K562 (cell line): Measurements from ENCODE around the gene PIK3CB. TPM values are rescaled to one million over a fixed set of nuclear protein-coding genes. Genes with fewer than 3 reads are reported as not detected.
A peak's percentile ranks its signal among the peaks of the same experiment; 100 is the strongest.

ENCODE experiments used
- ATAC-seq: fragments of 200-7000 bp; cut with Tn5 transposase; 3 replicates; pipeline ENCODE4 v1.9.1; 2020; ENCODE audit warnings: moderate library complexity
- BruUV-seq: library from RNA; stranded (reverse); fragments of 400-500 nt; replicated peaks from 2 replicates; lab custom pipeline; 2021; lab: Mats Ljungman, UMichigan
- CTCF ChIA-PET: fragments of 300-600 bp; formaldehyde crosslinking; extraction: SDS; loops from one replicate; lab custom pipeline; 2021; ENCODE audit warnings: low intra/inter-chr PET ratio; lab: Yijun Ruan, JAX
- POLR2A ChIA-PET: fragments of 300-600, 350-650 bp; sonication (Branson Sonifier 250); formaldehyde crosslinking; extraction: SDS; loops from one replicate; lab custom pipeline; 2021; ENCODE audit warnings: antibody characterized with exemption, inconsistent platforms; lab: Yijun Ruan, JAX
- DNase-seq, 4 experiments: peaks; one replicate each; pipeline versions ENCODE4 v3.0.0 to v3.0.0-alpha.2; 2011 to 2018; ENCODE audit warnings: low spot score in 3 of 4, mixed read lengths in 3 of 4; ENCODE audit errors: extremely low read depth in 1 of 4
- FAIRE-seq: peaks from 2 replicates; lab custom pipeline; 2011; peaks lifted over from hg19 to GRCh38; lab: Jason Lieb, UNC
- H2AFZ ChIP-seq: 2 replicates; pipeline ENCODE4 v1.6.0; 2011; ENCODE audit warnings: low read depth, low read length, control low read depth, inconsistent platforms
- H3K27ac ChIP-seq: fragments of 200-600 bp; 3 replicates; pipeline ENCODE4 v1.8.0; 2011; ENCODE audit warnings: low read depth, mild to moderate bottlenecking, control low read depth, inconsistent platforms, low read length, moderate library complexity, mixed read lengths; ENCODE audit errors: extremely low read depth
- H3K27me3 ChIP-seq, 2 experiments: fragments of 300-600 bp in 1 of 2; 2 replicates in 1 of 2; 3 replicates in 1 of 2; pipeline versions ENCODE4 v1.6.0 to v1.8.0; 2011; ENCODE audit warnings: inconsistent platforms in 2 of 2, low read length in 2 of 2, mild to moderate bottlenecking in 1 of 2, mixed read lengths in 1 of 2, moderate library complexity in 1 of 2; ENCODE audit not compliant: control insufficient read depth in 2 of 2, insufficient read depth in 2 of 2
- H3K36me3 ChIP-seq: fragments of 300-600 bp; 3 replicates; pipeline ENCODE4 v1.8.0; 2011; ENCODE audit warnings: mild to moderate bottlenecking, low read length, inconsistent platforms; ENCODE audit not compliant: control insufficient read depth, insufficient read depth
- H3K4me1 ChIP-seq, 2 experiments: fragments of 200-600 bp in 1 of 2; replicated peaks in 1 of 2; 2 replicates in 1 of 2; 3 replicates in 1 of 2; pipeline versions ENCODE4 v1.5.1 to v1.8.0; 2011; ENCODE audit warnings: inconsistent platforms in 2 of 2, low read length in 2 of 2, mild to moderate bottlenecking in 1 of 2, mixed read lengths in 1 of 2, moderate library complexity in 1 of 2; ENCODE audit not compliant: control insufficient read depth in 2 of 2, insufficient read depth in 2 of 2
- H3K4me2 ChIP-seq: 2 replicates; pipeline ENCODE4 v1.6.1; 2011; ENCODE audit warnings: low read length, control low read depth, inconsistent platforms, mixed read lengths; ENCODE audit not compliant: insufficient read depth
- H3K4me3 ChIP-seq: fragments of 200-600 bp; sonication (generic), shearing (Covaris generic); 2 replicates; pipeline ENCODE4 v1.5.1; 2016; ENCODE audit warnings: control low read depth, inconsistent platforms
- H3K79me2 ChIP-seq: fragments of 200-600 bp; 3 replicates; pipeline ENCODE4 v1.8.0; 2011; ENCODE audit warnings: low read length, inconsistent platforms; ENCODE audit not compliant: control insufficient read depth, insufficient read depth
- H3K9ac ChIP-seq, 2 experiments: 2 replicates each; pipeline versions ENCODE4 v1.6.0 to v1.6.1; 2011; ENCODE audit warnings: low read depth in 2 of 2, low read length in 2 of 2, control low read depth in 1 of 2, inconsistent platforms in 1 of 2, mild to moderate bottlenecking in 1 of 2, mixed read lengths in 1 of 2; ENCODE audit not compliant: insufficient read depth in 1 of 2
- H3K9me1 ChIP-seq: one replicate; pipeline ENCODE4 v1.6.0; 2011; ENCODE audit warnings: inconsistent platforms, mild to moderate bottlenecking, low read length, moderate library complexity; ENCODE audit not compliant: control insufficient read depth, insufficient read depth
- H3K9me3 ChIP-seq: replicated peaks from 2 replicates; pipeline ENCODE4 v1.5.1; 2011; ENCODE audit warnings: low read depth, low read length, inconsistent platforms; ENCODE audit not compliant: control insufficient read depth, insufficient read depth
- H4K20me1 ChIP-seq: replicated peaks from 2 replicates; pipeline ENCODE4 v1.6.1; 2011; ENCODE audit warnings: low read length, inconsistent platforms, mixed read lengths; ENCODE audit not compliant: control insufficient read depth, insufficient read depth
- REST ChIP-seq, 2 experiments: fragments of 450-650 bp; formaldehyde crosslinking in 1 of 2; IDR thresholded peaks; 2 replicates each; pipeline versions ENCODE4 v1.4.0 to v1.6.1; 2014 to 2020; ENCODE audit warnings: mild to moderate bottlenecking in 2 of 2, borderline replicate concordance in 1 of 2, low read depth in 1 of 2
- WGBS: fragments of 100-300 bp; shearing (Covaris generic); methylation state at CpG from one replicate; pipeline ENCODE4 v1.1.6; 2016; ENCODE audit warnings: low coverage, mixed read lengths; ENCODE audit not compliant: insufficient coverage; ENCODE audit errors: missing lambda C conversion rate; 5-methylcytosine and 5-hydroxymethylcytosine counted together
- in situ Hi-C: fragments of 300-500 bp; cut with MboI; formaldehyde crosslinking; loops from 4 replicates; pipeline ENCODE4 v1.15.0; 2018; ENCODE audit warnings: inconsistent platforms, mixed read lengths
- intact Hi-C: fragments of 100-400 bp; cut with micrococcal nuclease; formaldehyde crosslinking; loops from 2 replicates; pipeline ENCODE4 v1.14.2; 2022
- polyA plus RNA-seq, 8 experiments: library from polyadenylated mRNA; depleted of rRNA in 4 of 8; stranded (reverse) in 5 of 8; unstranded in 3 of 8; fragments of >200 nt; fragmentation: Nextera tagmentation in 2 of 8; fragmentation: Illumina TruSeq in 1 of 8; extraction: Ambion mirVana in 2 of 8; extraction: Trizol in 1 of 8; gene quantifications; 2 replicates each; pipeline versions ENCODE4 v1.2.1 to v1.2.3, GENCODE V29; 2011 to 2014; ENCODE audit warnings: inconsistent platforms in 1 of 8, missing spikeins in 1 of 8
- total RNA-seq, 7 experiments: library from RNA; depleted of rRNA in 6 of 7; stranded (reverse); fragments of >200 nt in 6 of 7; fragmentation: Illumina TruSeq in 2 of 7; extraction: Trizol in 2 of 7; gene quantifications; 2 replicates each; pipeline versions ENCODE4 v1.2.1 to v1.2.3, GENCODE V29; 2011 to 2021; ENCODE audit warnings: low replicate concordance in 1 of 7

Gene PIK3CB
- total and polyA plus RNA-seq, 9 of the 15 experiments (the other 6 are each of a cell fraction or from before 2014, with no cell fraction given) = 15.3 to 62.6 (median 28.3) TPM

- intact Hi-C loops (no loop called here), in situ Hi-C loops (no loop called here)
- H2AFZ ChIP-seq = peak overlapping the region; percentile 76; the same call in 1 of the 2 replicates
- no peak for DNase-seq
- no peaks in the 10 kb centered on the region for H3K27me3 ChIP-seq
- no peak for TF ChIP-seq REST (IDR thresholded peaks at IDR 0.05; ENCODE audit: borderline replicate concordance)
- TF ChIP-seq REST (CRISPR knock-in tag; IDR thresholded peaks at IDR 0.05; ENCODE audit: low read depth) = no peak
- peaks cover 0 to 11% of the 10 kb centered on the region in 2 experiments; a peak in 2 of 5 replicates for H3K4me1 ChIP-seq
- TSS peak; percentile 77 for BruUV-seq
- no peaks in the 10 kb centered on the region for H3K9me1 ChIP-seq
- POLR2A ChIA-PET = interaction anchor here (0.6 to 2.1 kb wide), 3 partner anchors 12 to 780 kb away, joined by 3 to 7 read pairs (median 5); partner anchors contain the start of gene COPB2
- CTCF ChIA-PET = no interaction called here
- H3K27ac ChIP-seq = no peak overlapping the region
- no peaks in the 10 kb centered on the region for H3K79me2 ChIP-seq
- no peak overlapping the region for H3K9ac ChIP-seq
- H3K4me3 ChIP-seq = no peak overlapping the region
- no peaks in the 10 kb centered on the region for H3K36me3 ChIP-seq
- FAIRE-seq = no peak
- H4K20me1 ChIP-seq = no peaks in the 10 kb centered on the region
- peak overlapping the region; percentile 69 for H3K4me2 ChIP-seq
- no peak for ATAC-seq
- H3K9me3 ChIP-seq = no peaks in the 10 kb centered on the region
- 23% methylated on average over 6 of the region's 6 CpGs for WGBS
Observed at GRCh38 chr3:138609898-138610266, 224.8 kb downstream of the PIK3CB start.
